A549 (cell line): ENCODE data around the gene KRT77. TPM values are rescaled to one million over a fixed set of nuclear protein-coding genes. Genes with fewer than 3 reads are reported as not detected.
"Not testable (repeated sequence)": the region's sequence is repeated elsewhere in the genome, so short reads cannot be mapped to it uniquely, and the experiment has no call there.

ENCODE experiments used
- ATAC-seq, 2 experiments: fragments of 200-7000 bp in 1 of 2; fragments of >200 bp in 1 of 2; cut with Nextera tagmentation in 1 of 2; cut with Tn5 transposase in 1 of 2; 3 replicates each; pipeline versions ENCODE4 v1.8.0 to v1.9.1; 2018 to 2020; ENCODE audit warnings: mild to moderate bottlenecking in 1 of 2, moderate library complexity in 1 of 2
- CTCF ChIA-PET: fragments of 300-600 bp; sonication (Branson Sonifier 250); formaldehyde crosslinking; extraction: SDS; loops from one replicate; lab custom pipeline; 2021; ENCODE audit warnings: antibody characterized with exemption, inconsistent platforms; lab: Yijun Ruan, JAX
- POLR2A ChIA-PET: fragments of 350-600 bp; formaldehyde crosslinking; extraction: SDS; loops from one replicate; lab custom pipeline; 2021; ENCODE audit warnings: antibody characterized with exemption, inconsistent platforms; lab: Yijun Ruan, JAX
- DNase-seq, 2 experiments: peaks; one replicate each; pipeline versions ENCODE4 v3.0.0 to v3.0.0-alpha.2; 2011 to 2016; ENCODE audit warnings: low read depth in 1 of 2, low spot score in 1 of 2
- FAIRE-seq: peaks from 2 replicates; lab custom pipeline; 2011; peaks lifted over from hg19 to GRCh38; lab: Jason Lieb, UNC
- H3K27ac ChIP-seq, 2 experiments: fragments of >200 bp; sonication (Bioruptor Twin); formaldehyde crosslinking; 3 replicates each; pipeline ENCODE4 v1.5.1; 2016 to 2017
- H3K4me1 ChIP-seq: fragments of >200 bp; sonication (Bioruptor Twin); formaldehyde crosslinking; 3 replicates; pipeline ENCODE4 v1.6.1; 2016
- H3K4me2 ChIP-seq: fragments of >200 bp; sonication (Bioruptor Twin); formaldehyde crosslinking; 3 replicates; pipeline ENCODE4 v1.6.1; 2016
- H3K4me3 ChIP-seq: fragments of >200 bp; sonication (Bioruptor Twin); formaldehyde crosslinking; 3 replicates; pipeline ENCODE4 v1.5.1; 2016
- H3K9me3 ChIP-seq: fragments of >200 bp; sonication (Bioruptor Twin); formaldehyde crosslinking; 3 replicates; pipeline ENCODE4 v1.6.1; 2016
- BHLHE40 ChIP-seq: IDR thresholded peaks from 2 replicates; pipeline ENCODE4 v1.6.1; 2012; ENCODE audit warnings: low read depth, low read length, inconsistent platforms
- CBX8 ChIP-seq: fragments of 200-600 bp; sonication (generic); IDR thresholded peaks from 2 replicates; pipeline ENCODE4 v1.6.1; 2016
- EP300 ChIP-seq, 2 experiments: fragments of >200 bp; sonication (Bioruptor Twin); formaldehyde crosslinking; IDR thresholded peaks; 2 replicates in 1 of 2; 3 replicates in 1 of 2; pipeline ENCODE4 v1.6.1; 2016 to 2017
- GATA3 ChIP-seq: IDR thresholded peaks from 2 replicates; pipeline ENCODE4 v1.6.1; 2012; ENCODE audit warnings: borderline replicate concordance
- HMGXB4 ChIP-seq: fragments of 250-450 bp; sonication (Bioruptor Pico); IDR thresholded peaks from 2 replicates; pipeline ENCODE4 v1.5.0; 2021; ENCODE audit warnings: mild to moderate bottlenecking, moderate library complexity, borderline replicate concordance
- JUNB ChIP-seq: fragments of >200 bp; sonication (Bioruptor Twin); formaldehyde crosslinking; IDR thresholded peaks from 2 replicates; pipeline ENCODE4 v1.6.1; 2016
- MAX ChIP-seq: IDR thresholded peaks from 2 replicates; pipeline ENCODE4 v1.6.1; 2012
- MAZ ChIP-seq: fragments of 150-350 bp; IDR thresholded peaks from 2 replicates; pipeline ENCODE4 v1.6.1; 2014; ENCODE audit warnings: antibody characterized with exemption, low read depth, low read length, borderline replicate concordance
- NPAS2 ChIP-seq: fragments of 250-450 bp; sonication (Bioruptor Pico); IDR thresholded peaks from 2 replicates; pipeline ENCODE4 v1.8.0; 2022; ENCODE audit warnings: mild to moderate bottlenecking, moderate library complexity, borderline replicate concordance
- POLR2AphosphoS2 ChIP-seq: conservative IDR thresholded peaks from 2 replicates; pipeline ENCODE4 v1.6.1; 2012; ENCODE audit warnings: low read length, improper control_type of control experiment, inconsistent platforms
- TFCP2L1 ChIP-seq: fragments of 250-450 bp; sonication (Bioruptor Pico); IDR thresholded peaks from 2 replicates; pipeline ENCODE4 v1.5.0; 2021; ENCODE audit warnings: mild to moderate bottlenecking
- ZNF302 ChIP-seq: fragments of 250-450 bp; sonication (Bioruptor Pico); IDR thresholded peaks from 2 replicates; pipeline ENCODE4 v1.9.0; 2021; ENCODE audit warnings: inconsistent platforms, mild to moderate bottlenecking, moderate library complexity
- ZSCAN20 ChIP-seq: fragments of 250-450 bp; sonication (Bioruptor Pico); IDR thresholded peaks from 2 replicates; pipeline ENCODE4 v1.8.0; 2022; ENCODE audit warnings: mild to moderate bottlenecking, moderate library complexity
- WGBS: methylation state at CpG from one replicate; pipeline ENCODE4 v1.1.6; 2017; ENCODE audit errors: missing lambda C conversion rate; 5-methylcytosine and 5-hydroxymethylcytosine counted together
- polyA plus RNA-seq, 4 experiments: library from polyadenylated mRNA; depleted of rRNA in 3 of 4; stranded (reverse); fragments of >200 nt; fragmentation: RNase III in 1 of 4; extraction: RNeasy Plus Mini Kit Qiagen cat#74134 plus additional on column Dnase treatment in 1 of 4; gene quantifications; 2 replicates in 3 of 4; 3 replicates in 1 of 4; pipeline ENCODE4 v1.2.3, GENCODE V29; 2011 to 2017
- TF ChIP-seq, protein P1 (sequence below): fragments of 150-350 bp; IDR thresholded peaks from 2 replicates; pipeline ENCODE4 v1.6.1; 2014; ENCODE audit warnings: low read depth, mild to moderate bottlenecking, low read length

The KRT77 gene
- polyA plus RNA-seq, 2 of the 4 experiments (the other 2 are of a cell fraction), result 0.03 TPM; not detected in 1

GRCh38 chr12:52751795-52752194, 48.5 kb upstream of the KRT77 start:
- POLR2A ChIA-PET, result no interaction called here
- no peak for FAIRE-seq
- H3K4me2 ChIP-seq, result no peak overlapping the region

GRCh38 chr12:52750532-52750931, 47.2 kb upstream of the KRT77 start:
- peak; percentile 14; the same call in 1 of the 2 replicates for TF ChIP-seq GATA3
- not testable (repeated sequence) for DNase-seq, ATAC-seq

More at GRCh38 chr12:52751795-52752194, 48.5 kb upstream of the KRT77 start:
- no peak for DNase-seq
- H3K4me1 ChIP-seq, result no peaks in the 10 kb centered on the region
- H3K9me3 ChIP-seq, result no peaks in the 10 kb centered on the region
- no peak overlapping the region for H3K27ac ChIP-seq
- ATAC-seq, result no peak
- CTCF ChIA-PET, result no interaction called here
- no peak for TF ChIP-seq NPAS2 (CRISPR knock-in tag)
- H3K4me3 ChIP-seq, result no peak overlapping the region

DNA sequence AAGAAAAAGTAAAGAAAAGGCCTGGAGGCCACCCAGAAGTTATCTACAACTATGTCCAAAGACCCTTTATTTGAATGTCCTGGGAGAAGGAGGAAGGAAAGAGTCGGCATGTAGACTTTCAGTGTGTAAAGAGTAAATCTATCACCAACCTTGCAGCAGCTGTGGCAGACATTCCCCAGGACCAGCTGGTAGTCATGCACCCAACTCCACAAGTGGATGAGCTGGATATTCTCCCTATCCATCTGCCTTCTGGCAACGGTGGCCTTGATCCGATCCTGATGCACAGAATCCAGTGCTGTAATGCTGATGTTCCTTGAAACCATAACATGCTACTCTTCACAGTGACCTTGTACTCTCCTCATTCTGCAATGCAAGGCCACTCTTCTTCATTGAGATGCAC, 46.5 kb upstream of the KRT77 start:
- no peak; a peak in 1 of 6 replicates for ATAC-seq
- WGBS, result 19% methylated on average over 3 of the region's 3 CpGs
- Histone ChIP-seq H3K27ac (no peak overlapping the region), H3K4me1 (no peaks in the 10 kb centered on the region), H3K4me2 (no peak overlapping the region), H3K9me3 (no peaks in the 10 kb centered on the region), H3K4me3 (no peak overlapping the region)
- DNase-seq, result no peak
- ChIA-PET POLR2A (no interaction called here), CTCF (interaction anchor here (1.3 kb wide), 1 partner anchor 9 kb away, joined by 3 read pairs; no protein-coding TSS in a partner anchor)
- TF ChIP-seq CBX8, result no peak
- TF ChIP-seq POLR2AphosphoS2, result no peak
- no peak for TF ChIP-seq MAX
- no peak for TF ChIP-seq ZSCAN20 (CRISPR knock-in tag)
- no peak for TF ChIP-seq JUNB
- TF ChIP-seq, protein P1, sequence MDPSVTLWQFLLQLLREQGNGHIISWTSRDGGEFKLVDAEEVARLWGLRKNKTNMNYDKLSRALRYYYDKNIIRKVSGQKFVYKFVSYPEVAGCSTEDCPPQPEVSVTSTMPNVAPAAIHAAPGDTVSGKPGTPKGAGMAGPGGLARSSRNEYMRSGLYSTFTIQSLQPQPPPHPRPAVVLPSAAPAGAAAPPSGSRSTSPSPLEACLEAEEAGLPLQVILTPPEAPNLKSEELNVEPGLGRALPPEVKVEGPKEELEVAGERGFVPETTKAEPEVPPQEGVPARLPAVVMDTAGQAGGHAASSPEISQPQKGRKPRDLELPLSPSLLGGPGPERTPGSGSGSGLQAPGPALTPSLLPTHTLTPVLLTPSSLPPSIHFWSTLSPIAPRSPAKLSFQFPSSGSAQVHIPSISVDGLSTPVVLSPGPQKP, result no peak
- no peak for TF ChIP-seq HMGXB4 (CRISPR knock-in tag)
- TF ChIP-seq MAZ, result no peak
- TF ChIP-seq, all 56 proteins: peak for 0
- FAIRE-seq, result no peak

More at GRCh38 chr12:52750532-52750931, 47.2 kb upstream of the KRT77 start:
- CTCF ChIA-PET, result interaction anchor here (1.3 kb wide), 1 partner anchor 8 kb away, joined by 3 read pairs; no protein-coding TSS in a partner anchor
- H3K9me3 ChIP-seq, H3K4me2 ChIP-seq, H3K27ac ChIP-seq, H3K4me3 ChIP-seq, H3K4me1 ChIP-seq, POLR2A ChIA-PET, FAIRE-seq: not testable (repeated sequence)
- WGBS, result 19% methylated on average over 3 of the region's 3 CpGs

- 53% methylated on average over 14 of the region's 14 CpGs for WGBS
- Histone ChIP-seq H3K9me3 (no peaks in the 10 kb centered on the region), H3K4me3 (no peak overlapping the region), H3K4me1 (no peaks in the 10 kb centered on the region)
- POLR2A ChIA-PET, result no interaction called here
- FAIRE-seq (no peak), DNase-seq (no peak), ATAC-seq (no peak)
- no peak for TF ChIP-seq ZNF302
- no peak for TF ChIP-seq BHLHE40
- no peak for TF ChIP-seq ZSCAN20 (CRISPR knock-in tag)
- TF ChIP-seq TFCP2L1 (CRISPR knock-in tag), result no peak
- TF ChIP-seq EP300 (IDR thresholded peaks at IDR 0.05), result no peak
- TF ChIP-seq, all 56 proteins: peak for 0
- Histone ChIP-seq H3K27ac (no peak overlapping the region), H3K4me2 (no peak overlapping the region)
- CTCF ChIA-PET, result interaction anchor here (0.6 kb wide), 1 partner anchor 10 kb away, joined by 4 read pairs; no protein-coding TSS in a partner anchor
Measured at GRCh38 chr12:52748578-52748977, 45.3 kb upstream of the KRT77 start.
